AG10803 (cell line): ENCODE results near the gene CPXM1.
"Not testable (repeated sequence)": the region's sequence is repeated elsewhere in the genome, so short reads cannot be mapped to it uniquely, and the experiment has no call there.

Experiments used
- DNase-seq: peaks from one replicate; pipeline ENCODE4 v3.0.0; 2010; ENCODE audit warnings: low read depth
- H3K4me3 ChIP-seq: 2 replicates; pipeline ENCODE4 v1.5.1; 2011; ENCODE audit warnings: mild to moderate bottlenecking, low read length, control low read depth
- TF ChIP-seq, protein P1 (sequence below): conservative IDR thresholded peaks from 2 replicates; pipeline ENCODE4 v1.5.1; 2011; ENCODE audit warnings: mild to moderate bottlenecking, low read length, control low read depth, inconsistent platforms

Gene CPXM1

GRCh38 chr20:2775139-2775538, 25.3 kb downstream of the CPXM1 start:
- no peak for DNase-seq
- TF ChIP-seq, protein P1, sequence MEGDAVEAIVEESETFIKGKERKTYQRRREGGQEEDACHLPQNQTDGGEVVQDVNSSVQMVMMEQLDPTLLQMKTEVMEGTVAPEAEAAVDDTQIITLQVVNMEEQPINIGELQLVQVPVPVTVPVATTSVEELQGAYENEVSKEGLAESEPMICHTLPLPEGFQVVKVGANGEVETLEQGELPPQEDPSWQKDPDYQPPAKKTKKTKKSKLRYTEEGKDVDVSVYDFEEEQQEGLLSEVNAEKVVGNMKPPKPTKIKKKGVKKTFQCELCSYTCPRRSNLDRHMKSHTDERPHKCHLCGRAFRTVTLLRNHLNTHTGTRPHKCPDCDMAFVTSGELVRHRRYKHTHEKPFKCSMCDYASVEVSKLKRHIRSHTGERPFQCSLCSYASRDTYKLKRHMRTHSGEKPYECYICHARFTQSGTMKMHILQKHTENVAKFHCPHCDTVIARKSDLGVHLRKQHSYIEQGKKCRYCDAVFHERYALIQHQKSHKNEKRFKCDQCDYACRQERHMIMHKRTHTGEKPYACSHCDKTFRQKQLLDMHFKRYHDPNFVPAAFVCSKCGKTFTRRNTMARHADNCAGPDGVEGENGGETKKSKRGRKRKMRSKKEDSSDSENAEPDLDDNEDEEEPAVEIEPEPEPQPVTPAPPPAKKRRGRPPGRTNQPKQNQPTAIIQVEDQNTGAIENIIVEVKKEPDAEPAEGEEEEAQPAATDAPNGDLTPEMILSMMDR = no peak
- H3K4me3 ChIP-seq = no peak overlapping the region

DNA sequence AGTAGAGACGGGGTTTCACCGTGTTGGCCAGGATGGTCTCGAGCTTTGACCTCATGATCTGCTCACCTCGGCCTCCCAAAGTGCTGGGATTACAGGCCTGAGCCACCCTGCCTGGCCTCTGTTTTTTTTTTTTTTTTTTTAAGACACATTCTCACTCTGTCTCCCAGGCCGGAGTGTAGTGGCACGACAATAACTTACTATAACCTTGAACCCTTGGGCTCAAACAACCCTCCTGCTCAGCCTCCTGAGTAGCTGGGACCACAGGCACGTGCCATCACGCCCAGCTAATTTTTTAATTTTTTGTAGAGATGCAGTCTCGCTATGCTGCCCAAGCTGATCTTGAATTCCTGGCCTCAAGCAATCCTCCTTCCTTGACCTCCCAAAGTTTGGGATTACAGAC, 26.6 kb downstream of the CPXM1 start:
- DNase-seq = no peak
- no peak overlapping the region for H3K4me3 ChIP-seq
- TF ChIP-seq, protein P1 = no peak

- H3K4me3 ChIP-seq = no peak overlapping the region
- no peak for DNase-seq
- TF ChIP-seq, protein P1 = no peak
Observed at GRCh38 chr20:2771631-2772080, 28.8 kb downstream of the CPXM1 start.

GRCh38 chr20:2770091-2770490, 30.3 kb downstream of the CPXM1 start:
- H3K4me3 ChIP-seq, DNase-seq: not testable (repeated sequence)

DNA sequence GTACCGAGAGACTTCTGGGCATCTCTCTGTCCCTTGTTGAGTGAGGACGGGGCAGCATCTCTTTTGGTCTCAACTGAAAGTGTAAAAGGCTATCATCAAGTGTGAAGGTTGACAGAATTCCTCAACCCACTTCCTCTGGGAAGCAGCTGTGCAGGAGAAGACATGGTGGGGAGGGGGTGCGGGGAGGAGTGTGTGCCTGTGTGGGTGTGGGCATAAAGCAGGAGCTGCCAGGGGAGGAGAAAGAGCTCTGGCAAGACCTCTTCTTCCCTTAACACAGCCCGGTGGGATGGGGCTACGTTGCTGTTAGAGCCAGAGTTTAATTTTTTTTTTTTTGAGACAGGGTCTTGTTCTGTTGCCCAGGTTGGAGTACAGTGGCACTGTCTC, 31.8 kb downstream of the CPXM1 start:
- no peak for DNase-seq
- TF ChIP-seq, protein P1 = no peak
- no peak overlapping the region for H3K4me3 ChIP-seq

- TF ChIP-seq, protein P1 = no peak
- no peak overlapping the region for H3K4me3 ChIP-seq
- peak; percentile 71 for DNase-seq
Observed at GRCh38 chr20:2767768-2768631, 32.4 kb downstream of the CPXM1 start.

GRCh38 chr20:2763186-2763585, 37.2 kb downstream of the CPXM1 start:
- H3K4me3 ChIP-seq = no peak overlapping the region
- TF ChIP-seq, protein P1 = no peak
- DNase-seq = no peak
